H9 (cell line): ENCODE measurements around the gene MKRN2OS. TPM values are rescaled to one million over a fixed set of nuclear protein-coding genes. Genes with fewer than 3 reads are reported as not detected.

Source experiments
- DNase-seq: peaks from one replicate; pipeline ENCODE4 v3.0.0-alpha.2; 2017
- H2AFZ ChIP-seq: one replicate; pipeline ENCODE4 v1.6.1; 2013; ENCODE audit warnings: mild to moderate bottlenecking, low read length, control low read depth, moderate library complexity
- H2AK5ac ChIP-seq: 2 replicates; pipeline ENCODE4 v1.6.1; 2013; ENCODE audit warnings: low read length, control low read depth, mixed read lengths; ENCODE audit not compliant: insufficient read length
- H2BK120ac ChIP-seq: one replicate; pipeline ENCODE4 v1.6.1; 2013; ENCODE audit warnings: low read depth, mild to moderate bottlenecking, low read length, control low read depth, inconsistent platforms; ENCODE audit not compliant: poor library complexity, severe bottlenecking
- H2BK12ac ChIP-seq: 2 replicates; pipeline ENCODE4 v1.6.1; 2013; ENCODE audit warnings: low read length, control low read depth, mixed read lengths, low read depth; ENCODE audit not compliant: insufficient read length
- H2BK15ac ChIP-seq: 2 replicates; pipeline ENCODE4 v1.6.1; 2013; ENCODE audit warnings: low read depth, low read length, control low read depth
- H2BK20ac ChIP-seq: one replicate; pipeline ENCODE4 v1.6.1; 2013; ENCODE audit warnings: low read depth, mild to moderate bottlenecking, low read length, control low read depth, inconsistent platforms; ENCODE audit not compliant: poor library complexity, severe bottlenecking
- H2BK5ac ChIP-seq: 2 replicates; pipeline ENCODE4 v1.6.1; 2013; ENCODE audit warnings: low read length, control low read depth, mixed read lengths; ENCODE audit not compliant: insufficient read length
- H3K14ac ChIP-seq: 2 replicates; pipeline ENCODE4 v1.6.1; 2013; ENCODE audit warnings: low read length, control low read depth; ENCODE audit not compliant: insufficient read depth
- H3K18ac ChIP-seq: 2 replicates; pipeline ENCODE4 v1.6.1; 2013; ENCODE audit warnings: low read depth, mild to moderate bottlenecking, mixed read lengths, low read length, control low read depth; ENCODE audit not compliant: insufficient read length
- H3K23ac ChIP-seq: 2 replicates; pipeline ENCODE4 v1.6.1; 2013; ENCODE audit warnings: low read length, control low read depth, mixed read lengths, low read depth; ENCODE audit not compliant: insufficient read length
- H3K23me2 ChIP-seq: 2 replicates; pipeline ENCODE4 v1.6.1; 2013; ENCODE audit warnings: low read depth, mild to moderate bottlenecking, mixed read lengths, low read length, control low read depth; ENCODE audit not compliant: insufficient read length, poor library complexity, severe bottlenecking
- H3K27ac ChIP-seq: 2 replicates; pipeline ENCODE4 v1.5.1; 2013; ENCODE audit warnings: low read length, control low read depth, mixed read lengths, low read depth; ENCODE audit not compliant: insufficient read length
- H3K27me3 ChIP-seq: 2 replicates; pipeline ENCODE4 v1.6.1; 2013; ENCODE audit warnings: low read length, control low read depth, inconsistent platforms; ENCODE audit not compliant: insufficient read depth
- H3K4ac ChIP-seq: 2 replicates; pipeline ENCODE4 v1.6.1; 2013; ENCODE audit warnings: low read depth, mild to moderate bottlenecking, control low read depth, inconsistent platforms, low read length, moderate library complexity
- H3K4me1 ChIP-seq: 2 replicates; pipeline ENCODE4 v1.6.1; 2013; ENCODE audit warnings: low read length, control low read depth, inconsistent platforms; ENCODE audit not compliant: insufficient read depth
- H3K4me2 ChIP-seq: 2 replicates; pipeline ENCODE4 v1.6.1; 2013; ENCODE audit warnings: low read length, control low read depth, mixed read lengths; ENCODE audit not compliant: insufficient read length, insufficient read depth
- H3K56ac ChIP-seq: 2 replicates; pipeline ENCODE4 v1.6.1; 2013; ENCODE audit warnings: low read depth, mild to moderate bottlenecking, mixed read lengths, low read length, control low read depth; ENCODE audit not compliant: insufficient read length
- H3K79me1 ChIP-seq: 2 replicates; pipeline ENCODE4 v1.6.1; 2013; ENCODE audit warnings: low read depth, mild to moderate bottlenecking, moderate library complexity, low read length, control low read depth, inconsistent platforms; ENCODE audit not compliant: insufficient read depth, poor library complexity, severe bottlenecking
- H3K79me2 ChIP-seq: 2 replicates; pipeline ENCODE4 v1.6.1; 2013; ENCODE audit warnings: low read length, control low read depth, inconsistent platforms; ENCODE audit not compliant: insufficient read depth
- H3K9ac ChIP-seq: 2 replicates; pipeline ENCODE4 v1.6.1; 2013; ENCODE audit warnings: low read length, control low read depth, mixed read lengths; ENCODE audit not compliant: insufficient read length; ENCODE audit errors: extremely low read depth
- H3K9me3 ChIP-seq: one replicate; pipeline ENCODE4 v1.6.1; 2013; ENCODE audit warnings: low read depth, low read length, inconsistent platforms; ENCODE audit not compliant: control insufficient read depth
- H3T11ph ChIP-seq: one replicate; pipeline ENCODE4 v1.6.1; 2013; ENCODE audit warnings: mild to moderate bottlenecking, low read length, control low read depth, inconsistent platforms
- H4K20me1 ChIP-seq: one replicate; pipeline ENCODE4 v1.6.1; 2013; ENCODE audit not compliant: control insufficient read depth, insufficient read length, insufficient read depth
- H4K5ac ChIP-seq: 2 replicates; pipeline ENCODE4 v1.6.1; 2013; ENCODE audit warnings: low read depth, mild to moderate bottlenecking, mixed read lengths, low read length, control low read depth; ENCODE audit not compliant: insufficient read length
- H4K8ac ChIP-seq: replicated peaks from 2 replicates; pipeline ENCODE4 v1.6.1; 2013; ENCODE audit warnings: low read length, control low read depth, mixed read lengths, low read depth; ENCODE audit not compliant: insufficient read length
- H4K91ac ChIP-seq: 2 replicates; pipeline ENCODE4 v1.6.1; 2013; ENCODE audit warnings: low read depth, mild to moderate bottlenecking, moderate library complexity, mixed read lengths, low read length, control low read depth; ENCODE audit not compliant: insufficient read length
- H3K27ac Mint-ChIP-seq, 3 experiments: 2 replicates in 2 of 3; 3 replicates in 1 of 3; pipeline ENCODE4 v1.8.0; 2020 to 2021; ENCODE audit warnings: mixed read lengths in 3 of 3, mild to moderate bottlenecking in 1 of 3, moderate library complexity in 1 of 3
- H3K27me3 Mint-ChIP-seq: 2 replicates; pipeline ENCODE4 v1.8.0; 2021; ENCODE audit warnings: low read depth, mild to moderate bottlenecking, moderate library complexity, mixed read lengths
- H3K36me3 Mint-ChIP-seq, 3 experiments: 2 replicates in 2 of 3; 3 replicates in 1 of 3; pipeline ENCODE4 v1.8.0; 2020 to 2021; ENCODE audit warnings: low read depth in 3 of 3, mixed read lengths in 3 of 3; ENCODE audit not compliant: insufficient read depth in 1 of 3
- H3K4me1 Mint-ChIP-seq, 2 experiments: 2 replicates each; pipeline ENCODE4 v1.8.0; 2020; ENCODE audit warnings: mixed read lengths in 2 of 2
- H3K4me3 Mint-ChIP-seq, 2 experiments: 2 replicates in 1 of 2; 3 replicates in 1 of 2; pipeline ENCODE4 v1.8.0; 2020 to 2021; ENCODE audit warnings: mild to moderate bottlenecking in 2 of 2, mixed read lengths in 2 of 2, moderate library complexity in 1 of 2
- H3K9me3 Mint-ChIP-seq, 2 experiments: 2 replicates in 1 of 2; 3 replicates in 1 of 2; pipeline ENCODE4 v1.8.0; 2020; ENCODE audit warnings: mild to moderate bottlenecking in 2 of 2, mixed read lengths in 2 of 2, moderate library complexity in 1 of 2
- WGBS: extraction: QIAGEN DNeasy Blood & Tissue Kit; methylation state at CpG from one replicate; pipeline ENCODE4 v1.1.7; 2013; ENCODE audit warnings: missing lambda C conversion rate, low lambda C conversion rate, mixed read lengths; ENCODE audit not compliant: insufficient read length; ENCODE audit errors: extremely low coverage; 5-methylcytosine and 5-hydroxymethylcytosine counted together
- total RNA-seq: library from RNA; stranded (reverse); gene quantifications from 2 replicates; pipeline ENCODE4 v1.2.1, GENCODE V29; 2021
- TF ChIP-seq, protein P1 (sequence below): fragments of 200-600 bp; sonication (generic); conservative IDR thresholded peaks from 3 replicates; pipeline ENCODE4 v1.8.0; 2021; ENCODE audit warnings: antibody characterized with exemption, mild to moderate bottlenecking

Gene MKRN2OS
- total RNA-seq, 1 experiment from 2014 or later = 0.44 TPM

DNA sequence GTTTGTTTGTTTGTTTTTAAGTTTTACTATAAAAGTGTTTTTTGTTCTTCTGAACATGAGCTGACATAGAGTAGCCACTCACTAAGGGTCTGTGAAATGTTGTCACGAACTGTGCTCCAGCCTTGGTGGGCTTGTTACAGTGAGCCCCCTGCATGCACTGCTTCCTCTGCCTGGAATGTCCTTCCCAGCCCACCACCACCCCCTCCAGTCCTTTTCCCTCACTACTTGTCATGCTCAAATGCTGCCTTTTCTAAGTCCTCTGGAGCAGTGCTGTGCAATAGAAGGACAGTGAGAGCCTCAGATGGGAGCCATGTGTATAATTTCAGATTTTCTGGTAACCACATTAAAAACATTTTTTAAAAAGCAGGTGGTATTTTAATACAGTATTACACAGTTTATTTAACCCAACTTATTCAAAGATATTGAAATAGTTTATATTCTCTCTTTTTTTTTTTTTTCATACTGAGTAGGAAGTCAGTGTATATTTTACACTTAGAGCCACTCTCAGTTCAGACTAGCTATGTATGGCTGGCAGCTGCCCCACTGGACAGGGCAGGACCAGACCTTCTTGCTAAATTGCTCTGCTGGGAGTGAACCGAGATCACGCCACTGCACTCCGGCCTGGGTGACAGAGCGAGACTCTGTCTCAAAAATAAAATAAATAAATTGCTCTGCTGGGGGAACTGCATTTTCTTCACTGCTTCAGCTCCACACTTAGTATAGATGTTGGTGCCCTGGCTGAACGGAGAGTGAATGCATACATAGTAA is 26.9 kb downstream of the MKRN2OS start:
- Histone ChIP-seq H3K18ac (no peak overlapping the region), H3K79me1 (no peaks in the 10 kb centered on the region), H2BK20ac (no peak overlapping the region), H4K5ac (no peak overlapping the region), H3K23ac (no peak overlapping the region), H3K4ac (no peak overlapping the region), H3K9ac (no peak overlapping the region), H3K27me3 (no peaks in the 10 kb centered on the region), H3K27ac (no peak overlapping the region), H2BK15ac (no peak overlapping the region), H3K9me3 (no peaks in the 10 kb centered on the region), H3K4me1 (no peaks in the 10 kb centered on the region), H4K91ac (no peak overlapping the region), H2AK5ac (no peak overlapping the region), H4K20me1 (no peaks in the 10 kb centered on the region), H2BK12ac (no peak overlapping the region), H2AFZ (no peak overlapping the region), H3K56ac (no peak overlapping the region), H2BK5ac (no peak overlapping the region), H3K79me2 (no peaks in the 10 kb centered on the region), H3K14ac (no peak overlapping the region), H3K23me2 (no peaks in the 10 kb centered on the region), H3T11ph (no peak overlapping the region), H3K4me2 (no peak overlapping the region), H2BK120ac (no peak overlapping the region), H4K8ac (no peak overlapping the region)
- no peak overlapping the region for H3K4me3 Mint-ChIP-seq
- DNase-seq = no peak
- no CpG with 5 or more reads among the region's 6 CpGs for WGBS
- H3K9me3 Mint-ChIP-seq = peaks cover 0 to 5% of the 10 kb centered on the region in 2 experiments; a peak in 1 of 5 replicates
- TF ChIP-seq, protein P1, sequence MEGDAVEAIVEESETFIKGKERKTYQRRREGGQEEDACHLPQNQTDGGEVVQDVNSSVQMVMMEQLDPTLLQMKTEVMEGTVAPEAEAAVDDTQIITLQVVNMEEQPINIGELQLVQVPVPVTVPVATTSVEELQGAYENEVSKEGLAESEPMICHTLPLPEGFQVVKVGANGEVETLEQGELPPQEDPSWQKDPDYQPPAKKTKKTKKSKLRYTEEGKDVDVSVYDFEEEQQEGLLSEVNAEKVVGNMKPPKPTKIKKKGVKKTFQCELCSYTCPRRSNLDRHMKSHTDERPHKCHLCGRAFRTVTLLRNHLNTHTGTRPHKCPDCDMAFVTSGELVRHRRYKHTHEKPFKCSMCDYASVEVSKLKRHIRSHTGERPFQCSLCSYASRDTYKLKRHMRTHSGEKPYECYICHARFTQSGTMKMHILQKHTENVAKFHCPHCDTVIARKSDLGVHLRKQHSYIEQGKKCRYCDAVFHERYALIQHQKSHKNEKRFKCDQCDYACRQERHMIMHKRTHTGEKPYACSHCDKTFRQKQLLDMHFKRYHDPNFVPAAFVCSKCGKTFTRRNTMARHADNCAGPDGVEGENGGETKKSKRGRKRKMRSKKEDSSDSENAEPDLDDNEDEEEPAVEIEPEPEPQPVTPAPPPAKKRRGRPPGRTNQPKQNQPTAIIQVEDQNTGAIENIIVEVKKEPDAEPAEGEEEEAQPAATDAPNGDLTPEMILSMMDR = no peak
- H3K27me3 Mint-ChIP-seq = no peaks in the 10 kb centered on the region
- no peaks in the 10 kb centered on the region for H3K4me1 Mint-ChIP-seq
- H3K27ac Mint-ChIP-seq = peak overlapping the region in 2 of 3 experiments; percentile 40 to 85; a peak in 3 of 7 replicates
- H3K36me3 Mint-ChIP-seq = peaks cover 17 to 36% (median 22%) of the 10 kb centered on the region in 3 experiments
